GM18951 (cell line): ENCODE measurements around the gene MYBPHL.

Experiments used
- POLR2A ChIP-seq: IDR thresholded peaks from 4 replicates; pipeline ENCODE4 v1.6.1; 2011; ENCODE audit warnings: mild to moderate bottlenecking; ENCODE audit not compliant: insufficient read length, insufficient read depth; ENCODE audit errors: extremely low read depth
- in situ Hi-C: fragments of 300-500 bp; cut with MboI; formaldehyde crosslinking; loops from one replicate; pipeline ENCODE4 v1.12.0; 2022; ENCODE audit warnings: low sequenced_read_pairs, mixed read lengths, inconsistent platforms; ENCODE audit not compliant: unreplicated experiment

MYBPHL gene

DNA sequence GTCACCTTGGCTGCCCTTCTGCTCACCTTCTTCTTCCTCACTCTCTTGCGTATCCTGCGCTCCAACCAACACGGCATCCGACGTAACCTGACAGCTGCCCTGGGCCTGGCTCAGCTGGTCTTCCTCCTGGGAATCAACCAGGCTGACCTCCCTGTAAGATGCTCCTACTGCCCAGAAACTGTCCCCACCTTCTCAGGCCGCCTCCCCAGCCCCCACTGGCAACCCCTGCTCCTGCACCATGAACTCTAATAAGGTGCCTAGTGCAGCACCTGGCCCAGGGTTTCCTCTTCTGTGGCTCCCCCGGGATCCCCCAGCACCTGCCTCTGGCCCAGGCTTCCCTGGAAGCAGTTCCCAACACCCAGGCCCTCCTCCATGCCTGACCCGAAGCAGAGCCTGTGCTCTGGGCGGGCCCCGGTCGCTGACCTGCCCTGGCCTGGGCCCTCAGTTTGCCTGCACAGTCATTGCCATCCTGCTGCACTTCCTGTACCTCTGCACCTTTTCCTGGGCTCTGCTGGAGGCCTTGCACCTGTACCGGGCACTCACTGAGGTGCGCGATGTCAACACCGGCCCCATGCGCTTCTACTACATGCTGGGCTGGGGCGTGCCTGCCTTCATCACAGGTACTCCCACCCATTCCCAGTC, 36.7 kb downstream of the MYBPHL start:
- no peak for TF ChIP-seq POLR2A
- in situ Hi-C loops, result loop anchor here (10.0 kb wide), 1 partner anchor 265 kb away; the partner anchor contains the start of gene GPR61

DNA sequence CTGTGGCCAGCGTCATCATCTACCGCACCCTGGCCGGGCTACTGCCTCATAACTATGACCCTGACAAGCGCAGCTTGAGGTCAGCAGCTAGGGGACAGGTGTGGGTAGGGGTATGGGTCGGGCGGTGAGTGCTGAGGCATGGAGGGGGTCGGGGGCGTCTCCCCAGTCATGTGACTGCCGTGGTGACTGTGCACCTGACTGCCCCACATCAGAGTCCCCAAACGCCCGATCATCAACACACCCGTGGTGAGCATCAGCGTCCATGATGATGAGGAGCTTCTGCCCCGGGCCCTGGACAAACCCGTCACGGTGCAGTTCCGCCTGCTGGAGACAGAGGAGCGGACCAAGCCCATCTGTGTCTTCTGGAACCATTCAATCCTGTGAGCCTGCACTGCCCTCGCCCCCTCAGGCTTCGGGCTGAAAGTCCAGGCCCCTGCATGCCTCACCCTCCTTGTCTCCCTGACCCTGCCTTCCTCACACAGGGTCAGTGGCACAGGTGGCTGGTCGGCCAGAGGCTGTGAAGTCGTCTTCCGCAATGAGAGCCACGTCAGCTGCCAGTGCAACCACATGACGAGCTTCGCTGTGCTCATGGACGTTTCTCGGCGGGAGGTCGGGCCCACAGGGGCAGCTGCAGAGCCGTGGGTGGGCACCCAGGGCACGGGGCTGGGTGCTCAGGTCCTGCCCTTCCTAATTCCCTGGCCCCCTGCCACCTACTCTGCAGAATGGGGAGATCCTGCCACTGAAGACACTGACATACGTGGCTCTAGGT, 37.4 kb downstream of the MYBPHL start:
- no peak for TF ChIP-seq POLR2A
- in situ Hi-C loops, result loop anchor here (10.0 kb wide), 1 partner anchor 265 kb away; the partner anchor contains the start of gene GPR61

DNA sequence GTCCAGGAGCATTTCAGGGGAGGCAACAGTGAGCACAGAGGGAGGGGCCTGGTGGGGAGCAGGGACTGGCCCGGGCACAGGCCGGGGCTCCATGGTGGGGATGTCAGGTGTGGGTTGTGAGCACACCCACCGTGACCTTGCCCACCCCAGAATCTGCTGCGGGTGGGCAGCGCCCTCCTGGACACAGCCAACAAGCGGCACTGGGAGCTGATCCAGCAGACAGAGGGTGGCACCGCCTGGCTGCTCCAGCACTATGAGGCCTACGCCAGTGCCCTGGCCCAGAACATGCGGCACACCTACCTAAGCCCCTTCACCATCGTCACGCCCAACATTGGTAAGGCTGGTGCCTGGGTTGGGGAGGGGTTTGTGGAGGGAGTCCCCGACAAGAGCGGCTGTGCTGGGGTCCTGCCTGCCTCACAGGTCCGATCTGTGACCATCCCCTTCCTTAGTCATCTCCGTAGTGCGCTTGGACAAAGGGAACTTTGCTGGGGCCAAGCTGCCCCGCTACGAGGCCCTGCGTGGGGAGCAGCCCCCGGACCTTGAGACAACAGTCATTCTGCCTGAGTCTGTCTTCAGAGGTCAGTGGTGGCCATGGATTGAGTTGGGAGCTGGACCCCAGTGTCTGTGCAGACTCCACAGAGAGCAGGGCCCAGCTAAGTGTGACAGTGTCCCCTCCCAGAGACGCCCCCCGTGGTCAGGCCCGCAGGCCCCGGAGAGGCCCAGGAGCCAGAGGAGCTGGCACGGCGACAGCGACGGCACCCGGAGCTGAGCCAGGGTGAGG, 38.2 kb downstream of the MYBPHL start:
- no peak for TF ChIP-seq POLR2A
- in situ Hi-C loops, result loop anchor here (10.0 kb wide), 1 partner anchor 266 kb away; the partner anchor contains the start of gene GPR61

DNA sequence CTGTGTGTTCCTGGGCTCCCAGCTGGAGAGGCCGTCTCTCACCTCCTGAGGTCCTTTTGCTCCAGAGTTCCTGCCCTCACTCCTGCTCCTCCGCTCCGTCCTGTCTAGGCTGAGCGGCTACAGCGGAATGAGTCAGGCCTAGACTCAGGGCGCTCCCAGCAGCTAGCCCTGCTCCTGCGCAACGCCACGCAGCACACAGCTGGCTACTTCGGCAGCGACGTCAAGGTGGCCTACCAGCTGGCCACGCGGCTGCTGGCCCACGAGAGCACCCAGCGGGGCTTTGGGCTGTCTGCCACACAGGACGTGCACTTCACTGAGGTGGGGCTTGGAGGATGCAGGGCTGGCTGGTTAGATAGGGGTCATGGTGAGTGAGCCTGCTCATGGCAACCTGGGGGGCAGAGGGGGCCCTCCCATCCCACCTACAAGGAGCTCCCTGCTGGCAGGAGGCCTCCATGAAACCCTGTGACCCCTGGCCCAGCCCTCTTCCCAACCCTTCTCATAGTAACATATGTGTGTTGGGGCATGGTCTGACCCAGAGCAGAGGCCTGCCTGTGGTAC, 39.0 kb downstream of the MYBPHL start:
- in situ Hi-C loops, result loop anchor here (10.0 kb wide), 1 partner anchor 267 kb away; the partner anchor contains the start of gene GPR61
- TF ChIP-seq POLR2A, result no peak

DNA sequence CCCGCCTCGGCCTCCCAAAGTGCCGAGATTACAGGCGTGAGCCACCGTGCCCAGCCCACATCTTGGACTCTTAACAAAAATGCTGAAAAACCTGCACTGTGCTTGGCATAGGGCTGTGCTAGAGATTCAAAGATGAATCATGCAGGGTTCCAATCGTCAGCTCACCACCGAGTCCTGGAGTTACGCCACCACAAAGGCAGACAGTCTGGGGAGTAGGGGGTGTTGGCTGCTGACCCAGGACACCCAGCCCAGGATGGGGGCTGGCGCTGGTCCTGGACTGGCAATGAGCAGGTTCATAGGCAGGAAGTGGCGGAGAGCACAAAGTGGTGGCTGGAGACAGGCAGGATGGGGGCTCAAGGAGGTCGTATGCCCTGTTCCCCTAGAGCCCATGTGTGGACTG, 39.8 kb downstream of the MYBPHL start:
- in situ Hi-C loops, result loop anchor here (10.0 kb wide), 1 partner anchor 268 kb away; the partner anchor contains the start of gene GPR61
- no peak for TF ChIP-seq POLR2A

DNA sequence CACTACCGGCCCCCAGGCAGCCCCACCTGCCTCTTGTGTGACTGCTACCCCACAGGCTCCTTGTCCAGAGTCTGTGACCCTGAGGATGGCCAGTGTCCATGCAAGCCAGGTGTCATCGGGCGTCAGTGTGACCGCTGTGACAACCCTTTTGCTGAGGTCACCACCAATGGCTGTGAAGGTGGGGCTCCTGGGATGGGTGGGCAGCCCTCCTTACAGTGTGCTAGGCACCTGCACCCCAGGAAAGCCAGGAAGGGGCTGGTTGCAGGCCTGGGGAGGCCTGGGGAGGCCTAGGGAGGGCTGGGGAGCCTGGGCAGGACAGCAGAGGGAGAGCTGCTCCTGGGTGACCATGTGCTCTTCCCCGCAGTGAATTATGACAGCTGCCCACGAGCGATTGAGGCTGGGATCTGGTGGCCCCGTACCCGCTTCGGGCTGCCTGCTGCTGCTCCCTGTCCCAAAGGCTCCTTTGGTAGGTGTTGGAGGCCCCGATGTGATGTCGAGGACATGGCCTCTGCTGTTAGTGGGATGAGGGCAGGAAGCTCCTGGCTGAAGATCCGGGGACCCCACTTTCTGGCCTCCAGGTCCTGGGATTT, 41.0 kb downstream of the MYBPHL start:
- no peak for TF ChIP-seq POLR2A
- in situ Hi-C loops, result loop anchor here (10.0 kb wide), 1 partner anchor 269 kb away; the partner anchor contains the start of gene GPR61

DNA sequence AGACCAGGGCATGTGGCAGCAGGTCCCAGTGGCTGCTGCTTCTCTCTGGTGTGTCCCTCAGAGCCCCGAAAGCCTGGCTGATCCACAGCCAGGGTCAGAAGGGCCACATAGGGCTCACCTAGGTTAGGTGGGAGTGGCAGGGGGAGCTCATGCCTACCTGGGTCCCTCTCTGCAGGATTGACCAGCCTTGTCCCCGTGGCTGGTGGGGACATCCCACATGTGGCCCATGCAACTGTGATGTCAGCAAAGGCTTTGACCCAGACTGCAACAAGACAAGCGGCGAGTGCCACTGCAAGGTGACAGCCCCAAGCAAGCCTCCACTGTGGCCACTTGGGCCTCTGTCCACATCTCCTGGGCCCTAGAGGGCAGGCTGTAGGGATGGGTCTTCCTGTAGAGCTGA, 41.8 kb downstream of the MYBPHL start:
- in situ Hi-C loops, result loop anchor here (10.0 kb wide), 1 partner anchor 270 kb away; the partner anchor contains the start of gene GPR61

DNA sequence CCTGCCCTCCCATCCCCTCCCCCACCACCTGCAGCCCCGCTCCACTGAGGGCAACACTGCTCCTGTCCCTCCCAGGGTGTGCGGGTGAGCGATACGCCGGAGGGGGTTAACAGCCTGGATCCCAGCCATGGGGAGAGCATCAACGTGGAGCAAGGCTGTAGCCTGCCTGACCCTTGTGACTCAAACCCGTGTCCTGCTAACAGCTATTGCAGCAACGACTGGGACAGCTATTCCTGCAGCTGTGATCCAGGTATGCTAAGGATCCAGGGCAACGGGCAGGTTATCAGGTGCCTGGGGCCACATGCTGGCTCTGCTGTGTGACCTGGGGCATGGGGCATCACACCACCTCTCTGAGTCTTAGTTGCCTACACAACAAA, 42.4 kb downstream of the MYBPHL start:
- TF ChIP-seq POLR2A, result no peak
- in situ Hi-C loops, result loop anchor here (10.0 kb wide), 1 partner anchor 270 kb away; the partner anchor contains the start of gene GPR61

More for the DNA sequence above, 41.8 kb downstream of the MYBPHL start:
- no peak for TF ChIP-seq POLR2A

DNA sequence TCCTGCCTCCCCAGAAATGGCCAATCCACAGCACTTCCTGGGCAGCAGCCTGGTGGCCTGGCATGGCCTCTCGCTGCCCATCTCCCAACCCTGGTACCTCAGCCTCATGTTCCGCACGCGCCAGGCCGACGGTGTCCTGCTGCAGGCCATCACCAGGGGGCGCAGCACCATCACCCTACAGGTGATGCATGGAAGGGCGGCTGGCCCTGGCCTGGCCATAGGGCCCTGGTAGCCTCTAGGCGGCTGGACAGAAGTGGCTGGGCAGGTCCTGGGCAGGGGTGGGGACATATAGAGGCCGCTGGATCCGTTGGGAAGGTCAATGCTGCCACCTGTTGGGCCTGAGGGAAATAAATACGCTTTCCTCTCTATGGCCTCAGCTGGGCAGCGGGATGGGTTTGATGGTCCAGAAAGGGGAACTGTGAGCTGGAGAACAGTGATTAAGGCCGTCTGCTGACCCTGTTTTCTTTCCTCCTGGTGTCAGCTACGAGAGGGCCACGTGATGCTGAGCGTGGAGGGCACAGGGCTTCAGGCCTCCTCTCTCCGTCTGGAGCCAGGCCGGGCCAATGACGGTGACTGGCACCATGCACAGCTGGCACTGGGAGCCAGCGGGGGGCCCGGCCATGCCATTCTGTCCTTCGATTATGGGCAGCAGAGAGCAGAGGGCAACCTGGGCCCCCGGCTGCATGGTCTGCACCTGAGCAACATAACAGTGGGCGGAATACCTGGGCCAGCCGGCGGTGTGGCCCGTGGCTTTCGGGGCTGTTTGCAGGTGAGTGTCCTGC, 43.0 kb downstream of the MYBPHL start:
- TF ChIP-seq POLR2A, result no peak
- in situ Hi-C loops, result loop anchor here (10.0 kb wide), 1 partner anchor 271 kb away; the partner anchor contains the start of gene GPR61

DNA sequence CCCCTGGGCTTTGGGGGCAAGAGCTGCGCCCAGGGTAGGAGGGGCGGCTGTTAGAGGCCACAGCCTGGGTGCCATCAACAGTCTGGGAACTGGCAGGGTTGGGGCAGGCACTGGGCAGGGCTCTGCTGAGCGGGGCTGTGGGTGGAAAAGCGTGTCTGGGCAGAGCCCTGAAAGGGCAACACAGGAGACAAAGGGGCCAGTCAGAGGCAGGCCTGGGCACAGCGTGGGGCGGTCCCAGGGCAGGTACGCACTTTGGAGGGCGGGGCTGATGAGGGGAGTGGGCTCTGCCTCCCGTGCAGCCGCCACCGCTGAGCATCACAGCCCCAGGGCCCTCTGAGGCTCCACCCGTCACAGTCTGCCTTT, 43.6 kb downstream of the MYBPHL start:
- no peak for TF ChIP-seq POLR2A

DNA sequence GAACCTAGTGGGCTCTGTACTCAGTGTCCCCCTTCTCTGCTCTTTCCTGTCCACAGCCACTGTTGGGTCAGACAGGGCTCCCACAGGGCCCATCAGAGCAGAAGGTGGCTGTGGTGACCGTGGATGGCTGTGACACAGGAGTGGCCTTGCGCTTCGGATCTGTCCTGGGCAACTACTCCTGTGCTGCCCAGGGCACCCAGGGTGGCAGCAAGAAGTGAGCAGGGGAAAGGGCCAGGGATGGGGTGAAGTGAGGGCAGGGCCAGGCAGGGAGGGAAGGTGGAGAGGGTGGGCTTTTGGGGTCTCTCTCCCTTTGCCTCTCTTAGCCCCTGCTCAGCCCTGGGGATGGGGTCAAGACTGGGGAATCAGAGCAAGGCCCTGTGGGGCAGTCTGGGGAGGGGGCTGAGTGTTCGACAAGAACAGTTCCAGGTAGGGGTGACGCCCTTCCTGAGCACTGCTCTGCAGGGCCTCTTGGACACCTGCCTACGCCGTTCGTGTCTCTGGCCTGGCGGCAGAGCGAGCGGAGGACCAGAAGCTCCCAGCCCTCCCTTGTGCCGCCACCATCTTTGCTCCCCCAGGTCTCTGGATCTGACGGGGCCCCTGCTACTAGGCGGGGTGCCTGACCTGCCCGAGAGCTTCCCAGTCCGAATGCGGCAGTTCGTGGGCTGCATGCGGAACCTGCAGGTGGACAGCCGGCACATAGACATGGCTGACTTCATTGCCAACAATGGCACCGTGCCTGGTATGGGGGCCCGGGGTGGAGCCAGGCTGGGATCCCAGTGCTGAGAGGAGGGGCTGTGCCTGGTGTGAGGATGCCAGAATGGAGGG, 44.4 kb downstream of the MYBPHL start:
- no peak for TF ChIP-seq POLR2A
- in situ Hi-C loops, result loop anchor here (10.0 kb wide), 1 partner anchor 272 kb away; the partner anchor contains the start of gene GPR61

More for the DNA sequence above, 43.6 kb downstream of the MYBPHL start:
- in situ Hi-C loops, result loop anchor here (10.0 kb wide), 1 partner anchor 272 kb away; the partner anchor contains the start of gene GPR61
